OCI-LY1 (cell line): ENCODE results near the gene LAG3.

ENCODE experiments used
- EZH2 ChIP-seq: fragments of 200-600 bp; sonication (generic), shearing (Covaris generic); IDR thresholded peaks from 2 replicates; pipeline ENCODE4 v1.8.0; 2017; ENCODE audit warnings: borderline replicate concordance, mixed run types, mild to moderate bottlenecking, antibody characterized with exemption, low read length, moderate library complexity, mixed read lengths
- TF ChIP-seq, protein P1 (sequence below): fragments of 200-600 bp; sonication (generic), shearing (Covaris generic); IDR thresholded peaks from 2 replicates; pipeline ENCODE4 v1.5.1; 2017; ENCODE audit warnings: mild to moderate bottlenecking, antibody characterized with exemption, low read length, moderate library complexity, mixed read lengths

DNA sequence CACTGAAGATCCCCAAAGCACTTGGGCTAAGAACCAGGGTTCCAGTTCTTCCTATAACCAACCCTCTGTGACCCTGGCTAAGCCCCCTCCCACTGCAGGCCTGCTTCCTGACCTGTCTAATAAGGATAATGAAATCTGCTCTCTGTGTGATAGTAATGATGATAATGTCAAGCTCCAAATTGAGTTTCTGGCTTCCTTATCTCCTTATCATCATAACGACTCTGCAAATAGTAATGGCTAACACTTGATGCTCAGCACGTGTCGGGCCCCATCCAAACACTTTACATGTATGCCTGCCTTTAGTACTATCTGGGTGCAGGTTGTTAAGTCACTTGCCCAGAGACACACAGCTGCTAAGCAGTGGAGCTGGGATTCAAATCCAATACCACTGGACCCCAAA lies 44.3 kb downstream of the LAG3 start:
- TF ChIP-seq, protein P1, sequence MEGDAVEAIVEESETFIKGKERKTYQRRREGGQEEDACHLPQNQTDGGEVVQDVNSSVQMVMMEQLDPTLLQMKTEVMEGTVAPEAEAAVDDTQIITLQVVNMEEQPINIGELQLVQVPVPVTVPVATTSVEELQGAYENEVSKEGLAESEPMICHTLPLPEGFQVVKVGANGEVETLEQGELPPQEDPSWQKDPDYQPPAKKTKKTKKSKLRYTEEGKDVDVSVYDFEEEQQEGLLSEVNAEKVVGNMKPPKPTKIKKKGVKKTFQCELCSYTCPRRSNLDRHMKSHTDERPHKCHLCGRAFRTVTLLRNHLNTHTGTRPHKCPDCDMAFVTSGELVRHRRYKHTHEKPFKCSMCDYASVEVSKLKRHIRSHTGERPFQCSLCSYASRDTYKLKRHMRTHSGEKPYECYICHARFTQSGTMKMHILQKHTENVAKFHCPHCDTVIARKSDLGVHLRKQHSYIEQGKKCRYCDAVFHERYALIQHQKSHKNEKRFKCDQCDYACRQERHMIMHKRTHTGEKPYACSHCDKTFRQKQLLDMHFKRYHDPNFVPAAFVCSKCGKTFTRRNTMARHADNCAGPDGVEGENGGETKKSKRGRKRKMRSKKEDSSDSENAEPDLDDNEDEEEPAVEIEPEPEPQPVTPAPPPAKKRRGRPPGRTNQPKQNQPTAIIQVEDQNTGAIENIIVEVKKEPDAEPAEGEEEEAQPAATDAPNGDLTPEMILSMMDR, result no peak
- TF ChIP-seq EZH2, result no peak
